NCI-H460 (cell line): ENCODE results near the gene IZUMO1. TPM values are rescaled to one million over a fixed set of nuclear protein-coding genes. Genes with fewer than 3 reads are reported as not detected.
A peak's percentile ranks its signal among the peaks of the same experiment; 100 is the strongest.
"Not testable (repeated sequence)": the region's sequence is repeated elsewhere in the genome, so short reads cannot be mapped to it uniquely, and the experiment has no call there.

ENCODE experiments used
- DNase-seq: peaks from one replicate; pipeline ENCODE4 v3.0.0-alpha.2; 2016; ENCODE audit warnings: low read depth; ENCODE audit errors: extremely low read depth
- small RNA-seq, 2 experiments: library from RNA; depleted of rRNA; stranded (forward); fragments of <200 nt; gene quantifications; one replicate each; pipeline ENCODE3, GENCODE V24; 2014
- total RNA-seq: library from RNA; depleted of rRNA; stranded (reverse); fragments of >200 nt; shearing (Covaris generic); gene quantifications from 2 replicates; pipeline ENCODE4 v1.2.3, GENCODE V29; 2014; rRNA removed

IZUMO1 gene
- total RNA-seq, 1 experiment from 2014 or later = 0.15 TPM

- DNase-seq = no peak
These were observed 31.0 kb downstream of the IZUMO1 start for GRCh38 chr19:48715681-48716171.

- DNase-seq = no peak
These were observed 31.7 kb downstream of the IZUMO1 start for GRCh38 chr19:48714759-48715675.

- DNase-seq = peak; percentile 98
These were observed 32.6 kb downstream of the IZUMO1 start for GRCh38 chr19:48713864-48714755.

- DNase-seq = no peak
These were observed 33.5 kb downstream of the IZUMO1 start for GRCh38 chr19:48713041-48713863.

GRCh38 chr19:48711106-48711662, 35.5 kb downstream of the IZUMO1 start:
- no peak for DNase-seq

- no peak for DNase-seq
These were observed 38.2 kb downstream of the IZUMO1 start for GRCh38 chr19:48708471-48708870.

- no peak for DNase-seq
These were observed 41.3 kb downstream of the IZUMO1 start for GRCh38 chr19:48705431-48705830.

- DNase-seq = no peak
These were observed 43.4 kb downstream of the IZUMO1 start for GRCh38 chr19:48703316-48703715.

GRCh38 chr19:48702701-48703100, 44.0 kb downstream of the IZUMO1 start:
- no peak for DNase-seq

- no peak for DNase-seq
These were observed 48.7 kb downstream of the IZUMO1 start for GRCh38 chr19:48698046-48698445.

- DNase-seq = no peak
These were observed 50.2 kb downstream of the IZUMO1 start for GRCh38 chr19:48696353-48697010.

GRCh38 chr19:48695743-48696352, 50.9 kb downstream of the IZUMO1 start, which contains the start of gene FUT2:
Gene FUT2, plus strand, starts transcription at chr19:48695971. Its CDS starts 6,986 bp downstream, at chr19:48702957.
- no peak for DNase-seq

- not testable (repeated sequence) for DNase-seq
These were observed 53.1 kb downstream of the IZUMO1 start for GRCh38 chr19:48693629-48694028.

Small RNA genes lying within 50 kb of the gene (small RNA-seq; reads per million reads assigned to genes)
- 0 reads per million in 2 experiments for gene RNU6-317P

Other genes starting within 250 kb of the IZUMO1 start
- gene LMTK3, start 235.1 kb downstream of the IZUMO1 start, total RNA-seq = 0.05 TPM in 1 of 2 replicates, not detected in the other
- gene SULT2B1, start 194.7 kb downstream of the IZUMO1 start, total RNA-seq = 0.12 TPM in 1 of 2 replicates, not detected in the other
- gene SPACA4, start 140.2 kb downstream of the IZUMO1 start, total RNA-seq = not detected in 2 replicates
- gene FAM83E, start 131.8 kb downstream of the IZUMO1 start, total RNA-seq = 0.57 TPM in 1 of 2 replicates, not detected in the other
- gene RPL18, start 127.7 kb downstream of the IZUMO1 start, total RNA-seq = 1,411 and 1,488 TPM in 2 replicates
- 6.7 and 6.9 TPM in 2 replicates for gene SPHK2, start 127.4 kb downstream of the IZUMO1 start, total RNA-seq
- 3.0 and 3.5 TPM in 2 replicates for gene DBP, start 109.5 kb downstream of the IZUMO1 start, total RNA-seq
- 3.3 and 4.3 TPM in 2 replicates for gene CA11, start 100.7 kb downstream of the IZUMO1 start, total RNA-seq
- gene NTN5, start 73.9 kb downstream of the IZUMO1 start, total RNA-seq = not detected in 2 replicates
- not detected in 2 replicates for gene FUT2, start 50.9 kb downstream of the IZUMO1 start, total RNA-seq
- 0.32 and 0.43 TPM in 2 replicates for gene MAMSTR, start 27.2 kb downstream of the IZUMO1 start, total RNA-seq
- 0.43 and 0.50 TPM in 2 replicates for gene RASIP1, start 6.3 kb downstream of the IZUMO1 start, total RNA-seq
- 1.6 and 2.3 TPM in 2 replicates for gene FUT1, start 5.7 kb upstream of the IZUMO1 start, total RNA-seq
- gene FGF21, start 8.6 kb upstream of the IZUMO1 start, total RNA-seq = not detected in 2 replicates
- gene BCAT2, start 64.1 kb upstream of the IZUMO1 start, total RNA-seq = 27.6 and 31.2 TPM in 2 replicates
- gene HSD17B14, start 89.6 kb upstream of the IZUMO1 start, total RNA-seq = 1.6 and 2.0 TPM in 2 replicates
- 0.58 and 1.2 TPM in 2 replicates for gene PLEKHA4, start 121.7 kb upstream of the IZUMO1 start, total RNA-seq
- gene PPP1R15A, start 125.5 kb upstream of the IZUMO1 start, total RNA-seq = 83.3 and 85.6 TPM in 2 replicates
- not detected in 2 replicates for gene TULP2, start 151.8 kb upstream of the IZUMO1 start, total RNA-seq
- 87.9 and 97.4 TPM in 2 replicates for gene NUCB1, start 153.4 kb upstream of the IZUMO1 start, total RNA-seq
- gene DHDH, start 186.8 kb upstream of the IZUMO1 start, total RNA-seq = 0.55 TPM in 1 of 2 replicates, not detected in the other
- 93.6 and 95.9 TPM in 2 replicates for gene BAX, start 208.0 kb upstream of the IZUMO1 start, total RNA-seq
- gene FTL, start 218.4 kb upstream of the IZUMO1 start, total RNA-seq = 10,502 and 11,625 TPM in 2 replicates
- gene GYS1, start 246.4 kb upstream of the IZUMO1 start, total RNA-seq = 17.5 and 19.8 TPM in 2 replicates
- gene RUVBL2, start 247.0 kb upstream of the IZUMO1 start, total RNA-seq = 165 and 179 TPM in 2 replicates